HepG2 (cell line): ENCODE measurements around the gene HID1. TPM values are rescaled to one million over a fixed set of nuclear protein-coding genes. Genes with fewer than 3 reads are reported as not detected.

Experiments used
- HMG20B ChIP-seq: conservative IDR thresholded peaks from 2 replicates; pipeline ENCODE4 v1.6.1; 2016; ENCODE audit warnings: missing genetic modification reagents, missing compliant biosample characterization
- HNRNPH1 ChIP-seq: fragments of 200-400 bp; formaldehyde crosslinking; optimal IDR thresholded peaks from 2 replicates; pipeline ENCODE3; 2017; ENCODE audit warnings: mild to moderate bottlenecking, low read depth, low read length
- NBN ChIP-seq: fragments of 450-650 bp; conservative IDR thresholded peaks from 2 replicates; pipeline ENCODE4 v1.6.1; 2017
- SKIL ChIP-seq: sonication (generic); formaldehyde crosslinking; IDR thresholded peaks from 2 replicates; pipeline ENCODE4 v1.8.0; 2022; ENCODE audit warnings: missing genetic modification reagents, mild to moderate bottlenecking, moderate library complexity, borderline replicate concordance
- STAG1 ChIP-seq: sonication (generic); formaldehyde crosslinking; IDR thresholded peaks from 2 replicates; pipeline ENCODE4 v1.4.0; 2020; ENCODE audit warnings: missing genetic modification reagents
- TBX2 ChIP-seq: sonication (generic); formaldehyde crosslinking; IDR thresholded peaks from 2 replicates; pipeline ENCODE4 v1.5.0; 2020; ENCODE audit warnings: missing genetic modification reagents, mild to moderate bottlenecking, borderline replicate concordance
- TCF7L2 ChIP-seq: IDR thresholded peaks from 2 replicates; pipeline ENCODE4 v1.6.1; 2011; ENCODE audit warnings: mild to moderate bottlenecking, low read depth, low read length, moderate library complexity
- TFE3 ChIP-seq: IDR thresholded peaks from 2 replicates; pipeline ENCODE4 v1.6.1; 2016
- THRA ChIP-seq: sonication (generic); formaldehyde crosslinking; IDR thresholded peaks from 2 replicates; pipeline ENCODE4 v1.4.0; 2020; ENCODE audit warnings: missing genetic modification reagents, borderline replicate concordance
- ZBTB43 ChIP-seq: sonication (generic); formaldehyde crosslinking; conservative IDR thresholded peaks from 2 replicates; pipeline ENCODE4 v1.4.0; 2020; ENCODE audit warnings: missing genetic modification reagents
- ZBTB46 ChIP-seq: sonication (generic); formaldehyde crosslinking; IDR thresholded peaks from 2 replicates; pipeline ENCODE4 v1.4.0; 2020; ENCODE audit warnings: mild to moderate bottlenecking, missing genetic modification reagents, borderline replicate concordance
- ZNF138 ChIP-seq: sonication (generic); formaldehyde crosslinking; IDR thresholded peaks from 2 replicates; pipeline ENCODE4 v1.5.0; 2020; ENCODE audit warnings: mild to moderate bottlenecking, low read depth, missing genetic modification reagents
- ZNF230 ChIP-seq: sonication (generic); formaldehyde crosslinking; IDR thresholded peaks from 2 replicates; pipeline ENCODE4 v1.4.0; 2020; ENCODE audit warnings: mild to moderate bottlenecking, missing genetic modification reagents
- ZNF274 ChIP-seq: sonication (generic); formaldehyde crosslinking; IDR thresholded peaks from 2 replicates; pipeline ENCODE4 v1.5.1; 2020; ENCODE audit warnings: mild to moderate bottlenecking, missing genetic modification reagents
- ZNF329 ChIP-seq: sonication (generic); formaldehyde crosslinking; IDR thresholded peaks from 2 replicates; pipeline ENCODE4 v1.9.0; 2021; ENCODE audit warnings: low read depth, mild to moderate bottlenecking, missing genetic modification reagents
- ZNF547 ChIP-seq: sonication (generic); formaldehyde crosslinking; IDR thresholded peaks from 2 replicates; pipeline ENCODE4 v1.5.1; 2020; ENCODE audit warnings: mild to moderate bottlenecking, missing genetic modification reagents
- ZNF660 ChIP-seq: sonication (generic); formaldehyde crosslinking; IDR thresholded peaks from 2 replicates; pipeline ENCODE4 v1.5.1; 2020; ENCODE audit warnings: mild to moderate bottlenecking, low read depth, missing genetic modification reagents, borderline replicate concordance
- ZNF772 ChIP-seq: sonication (generic); formaldehyde crosslinking; IDR thresholded peaks from 2 replicates; pipeline ENCODE4 v1.5.0; 2020; ENCODE audit warnings: mild to moderate bottlenecking, missing genetic modification reagents
- ZSCAN9 ChIP-seq: IDR thresholded peaks from 2 replicates; pipeline ENCODE4 v1.6.1; 2016; ENCODE audit warnings: borderline replicate concordance
- polyA plus RNA-seq, 8 experiments: library from polyadenylated mRNA; depleted of rRNA in 3 of 8; stranded (reverse) in 7 of 8; unstranded in 1 of 8; fragments of >200 nt; fragmentation: Illumina TruSeq in 4 of 8; extraction: Trizol in 4 of 8; gene quantifications; 2 replicates each; pipeline versions ENCODE4 v1.2.1 to v1.2.3, GENCODE V29; 2011 to 2016; ENCODE audit warnings: low read depth in 4 of 8, missing spikeins in 1 of 8, mixed read lengths in 1 of 8; ENCODE audit not compliant: insufficient read depth in 1 of 8
- total RNA-seq, 5 experiments: library from RNA; depleted of rRNA; stranded (reverse); fragments of >200 nt; fragmentation: Illumina TruSeq; extraction: Trizol; gene quantifications; 2 replicates each; pipeline ENCODE4 v1.2.3, GENCODE V29; 2016; ENCODE audit warnings: low read depth in 1 of 5

Gene HID1
- total and polyA plus RNA-seq, 2 of the 13 experiments (the other 11 are each of a cell fraction or from before 2014, with no cell fraction given): 2.1 to 10.6 TPM

- TF ChIP-seq ZBTB43 (CRISPR knock-in tag) (0 out of 2 replicates have a peak, but pooled peaks have one; percentile 36), STAG1 (CRISPR knock-in tag) (peak; percentile 85), ZNF230 (CRISPR knock-in tag) (no peak), ZNF772 (CRISPR knock-in tag) (peak; percentile 44; the same call in 1 of the 2 replicates), ZNF274 (CRISPR knock-in tag) (peak; percentile 81; the same call in 1 of the 2 replicates), ZNF660 (CRISPR knock-in tag) (no peak), NBN (no peak), HNRNPH1 (no peak), TFE3 (CRISPR knock-in tag) (0 out of 2 replicates have a peak, but pooled peaks have one; percentile 51), ZSCAN9 (CRISPR knock-in tag) (0 out of 2 replicates have a peak, but pooled peaks have one; percentile 36), TCF7L2 (no peak), SKIL (CRISPR knock-in tag) (no peak), HMG20B (CRISPR knock-in tag) (no peak), ZNF329 (CRISPR knock-in tag) (0 out of 2 replicates have a peak, but pooled peaks have one; percentile 41), ZNF138 (CRISPR knock-in tag) (peak; percentile 78; the same call in 1 of the 2 replicates), THRA (CRISPR knock-in tag) (peak; percentile 59; the same call in 1 of the 2 replicates), ZNF547 (CRISPR knock-in tag) (peak; percentile 66; the same call in 1 of the 2 replicates), ZBTB46 (no peak), TBX2 (CRISPR knock-in tag) (peak; percentile 37; the same call in 1 of the 2 replicates)
Measured at GRCh38 chr17:74923538-74924249, 48.9 kb downstream of the HID1 start (continued).
